GM10248 (cell line): ENCODE measurements around the gene LFNG.
"Not testable (repeated sequence)": the region's sequence is repeated elsewhere in the genome, so short reads cannot be mapped to it uniquely, and the experiment has no call there.

Source experiments
- CTCF ChIA-PET: fragments of 300-600 bp; sonication (Branson Sonifier 250); formaldehyde crosslinking; extraction: SDS; loops from one replicate; lab custom pipeline; 2021; ENCODE audit warnings: antibody characterized with exemption; lab: Yijun Ruan, JAX
- POLR2A ChIA-PET: fragments of 350-650 bp; sonication (Branson Sonifier 250); formaldehyde crosslinking; extraction: SDS; loops from one replicate; lab custom pipeline; 2020; ENCODE audit warnings: antibody characterized with exemption; lab: Yijun Ruan, JAX
- DNase-seq: peaks from one replicate; pipeline ENCODE4 v3.0.0; 2012; ENCODE audit errors: extremely low spot score
- CTCF ChIP-seq: IDR thresholded peaks from 2 replicates; pipeline ENCODE4 v1.5.1; 2012; ENCODE audit warnings: mild to moderate bottlenecking, low read depth; ENCODE audit errors: extremely low read depth, missing control alignments, control extremely low read depth

Gene LFNG

DNA sequence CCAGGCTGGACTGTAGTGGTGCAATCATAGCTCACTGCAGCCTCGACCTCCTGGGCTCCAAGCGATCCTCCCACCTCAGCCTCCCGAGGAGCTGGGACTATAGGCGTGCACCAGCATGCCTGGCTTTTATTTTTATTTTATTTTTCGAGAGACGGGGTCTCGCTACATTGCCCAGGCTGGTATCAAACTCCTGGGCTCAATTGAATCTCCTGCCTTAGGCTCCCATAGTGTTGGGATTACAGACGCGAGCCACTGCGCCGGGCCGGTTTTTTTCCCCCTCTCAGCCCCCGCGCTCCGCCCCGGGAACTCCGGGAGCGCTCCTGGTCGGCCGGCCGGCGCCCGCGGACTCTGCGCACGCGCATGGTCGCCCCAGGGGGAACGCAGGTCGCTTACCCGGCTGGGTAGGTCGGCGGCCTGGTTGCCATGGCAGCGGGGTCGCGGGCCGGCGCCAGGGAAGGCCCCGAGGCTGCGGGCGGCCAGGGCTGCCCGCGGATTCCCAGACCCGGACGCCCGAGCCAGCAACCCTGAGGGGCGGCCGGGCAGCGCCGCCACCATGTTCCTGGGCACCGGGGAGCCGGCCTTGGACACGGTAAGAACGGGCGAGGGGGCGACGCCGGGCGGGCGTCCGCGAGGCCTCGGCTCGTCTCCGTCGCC is 39.2 kb downstream of the LFNG start, which contains the start of gene IQCE:
Gene IQCE, plus strand, starts transcription at position 351 of the 654 bp plus-strand sequence. Its CDS starts 203 bp downstream, at position 554.
- POLR2A ChIA-PET, result interaction anchor here (0.5 kb wide), 1 partner anchor 141 kb away, joined by 4 read pairs; no protein-coding TSS in a partner anchor
- TF ChIP-seq CTCF, result no peak
- CTCF ChIA-PET, result interaction anchor here (0.8 to 1.9 kb wide), 4 partner anchors 9 to 112 kb away, joined by 3 to 4 read pairs (median 4); no protein-coding TSS in a partner anchor
- DNase-seq, result peak; percentile 92

DNA sequence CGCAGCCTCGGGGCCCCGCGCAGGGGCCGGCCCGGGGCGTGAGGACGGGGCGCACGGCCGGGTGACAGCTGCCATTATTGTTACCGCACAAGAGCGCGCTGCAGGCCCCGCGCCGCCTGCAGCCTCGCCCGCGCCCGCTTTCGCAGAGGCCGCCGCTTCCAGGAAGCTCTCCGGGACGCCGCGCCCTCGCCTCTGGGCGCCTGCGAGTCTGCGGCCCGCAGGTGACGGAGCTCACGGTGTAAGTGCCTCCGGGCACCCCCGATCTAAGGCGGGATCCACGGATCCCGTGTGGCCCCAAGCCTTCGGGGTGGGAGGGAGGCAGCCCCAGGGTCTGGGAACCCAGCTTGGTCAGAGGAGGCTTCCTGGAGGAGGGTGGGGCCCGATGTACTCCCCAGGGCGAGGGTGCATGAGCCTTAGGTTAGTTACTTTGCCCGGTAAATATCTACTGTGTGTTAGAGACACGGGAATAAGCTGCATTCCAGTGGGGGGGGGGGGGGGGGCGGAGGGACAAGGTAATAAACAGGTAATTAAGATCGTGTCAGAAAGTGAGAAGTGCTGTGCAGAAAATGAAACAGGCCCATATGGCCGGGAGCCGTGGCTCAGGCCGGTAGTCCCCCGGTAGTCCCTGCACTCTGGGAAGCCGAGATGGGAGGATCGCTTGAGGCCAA is 39.8 kb downstream of the LFNG start:
- ChIA-PET POLR2A (interaction anchor here (0.6 kb wide), 1 partner anchor 16 kb away, joined by 5 read pairs; no protein-coding TSS in a partner anchor), CTCF (interaction anchor here (0.8 to 1.9 kb wide), 4 partner anchors 8 to 111 kb away, joined by 3 to 4 read pairs (median 4); partner anchors contain the start of gene TTYH3)
- no peak for DNase-seq
- no peak for TF ChIP-seq CTCF

DNA sequence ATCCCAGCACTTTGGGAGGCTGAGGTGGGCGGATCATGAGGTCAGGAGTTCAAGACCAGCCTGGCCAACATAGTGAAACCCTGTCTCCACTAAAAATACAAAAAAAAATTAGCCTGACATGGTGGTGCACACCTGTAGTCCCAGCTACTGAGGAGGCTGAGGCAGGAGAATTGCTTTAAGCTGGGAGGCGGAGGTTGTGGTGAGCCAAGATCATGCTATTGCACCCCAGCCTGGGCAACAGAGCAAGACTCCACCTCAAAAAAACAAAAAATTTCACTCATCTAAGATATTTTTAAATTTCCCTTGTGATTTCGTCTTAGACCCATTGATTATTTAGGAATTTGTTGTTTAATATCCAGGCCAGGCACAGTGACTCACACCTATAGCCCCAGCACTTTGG is 44.4 kb downstream of the LFNG start:
- CTCF ChIA-PET, result not testable (repeated sequence)

GRCh38 chr7:2564970-2565540 is 45.5 kb downstream of the LFNG start:
- CTCF ChIA-PET, result no interaction called here
- POLR2A ChIA-PET, result no interaction called here
- no peak for DNase-seq
- TF ChIP-seq CTCF, result no peak

More for the DNA sequence above, 44.4 kb downstream of the LFNG start:
- POLR2A ChIA-PET, DNase-seq: not testable (repeated sequence)

GRCh38 chr7:2566348-2566889 is 46.8 kb downstream of the LFNG start:
- ChIA-PET CTCF (interaction anchor here (1.4 kb wide), 1 partner anchor 98 kb away, joined by 3 read pairs; no protein-coding TSS in a partner anchor), POLR2A (interaction anchor here (0.6 kb wide), 1 partner anchor 87 kb away, joined by 4 read pairs; no protein-coding TSS in a partner anchor)

More at GRCh38 chr7:2566348-2566889, 46.8 kb downstream of the LFNG start:
- DNase-seq, result no peak
- TF ChIP-seq CTCF, result no peak
